ENCODE results near the gene KRT84.

DNA sequence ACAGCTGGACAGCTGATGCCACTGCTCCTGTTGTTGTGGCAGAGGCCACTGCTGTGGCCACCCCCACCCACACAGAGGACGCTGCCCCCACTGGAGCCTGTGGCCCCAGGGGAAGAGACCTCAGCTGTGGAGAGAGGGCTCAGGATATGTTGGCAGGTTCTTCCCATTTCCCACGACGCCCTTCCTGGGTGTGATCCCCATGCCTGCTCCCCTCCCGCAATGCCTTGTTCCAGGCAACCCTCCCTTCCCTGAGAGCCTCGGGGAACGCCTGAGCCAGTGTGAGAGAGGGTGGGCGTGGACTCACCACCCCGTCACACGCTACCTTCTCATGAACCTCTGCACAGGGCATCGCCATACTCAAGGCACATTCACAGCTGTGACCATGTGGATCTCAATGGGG, 26.4 kb upstream of the KRT84 start:
- TF ChIP-seq, protein P1, sequence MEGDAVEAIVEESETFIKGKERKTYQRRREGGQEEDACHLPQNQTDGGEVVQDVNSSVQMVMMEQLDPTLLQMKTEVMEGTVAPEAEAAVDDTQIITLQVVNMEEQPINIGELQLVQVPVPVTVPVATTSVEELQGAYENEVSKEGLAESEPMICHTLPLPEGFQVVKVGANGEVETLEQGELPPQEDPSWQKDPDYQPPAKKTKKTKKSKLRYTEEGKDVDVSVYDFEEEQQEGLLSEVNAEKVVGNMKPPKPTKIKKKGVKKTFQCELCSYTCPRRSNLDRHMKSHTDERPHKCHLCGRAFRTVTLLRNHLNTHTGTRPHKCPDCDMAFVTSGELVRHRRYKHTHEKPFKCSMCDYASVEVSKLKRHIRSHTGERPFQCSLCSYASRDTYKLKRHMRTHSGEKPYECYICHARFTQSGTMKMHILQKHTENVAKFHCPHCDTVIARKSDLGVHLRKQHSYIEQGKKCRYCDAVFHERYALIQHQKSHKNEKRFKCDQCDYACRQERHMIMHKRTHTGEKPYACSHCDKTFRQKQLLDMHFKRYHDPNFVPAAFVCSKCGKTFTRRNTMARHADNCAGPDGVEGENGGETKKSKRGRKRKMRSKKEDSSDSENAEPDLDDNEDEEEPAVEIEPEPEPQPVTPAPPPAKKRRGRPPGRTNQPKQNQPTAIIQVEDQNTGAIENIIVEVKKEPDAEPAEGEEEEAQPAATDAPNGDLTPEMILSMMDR (IDR thresholded peaks at IDR 0.05), result no peak
- no peak for TF ChIP-seq POLR2A (IDR thresholded peaks at IDR 0.05)

Measured in stomach (tissue), 4 donors.